Measurements from ENCODE around the gene SSC5D.
"Not testable (repeated sequence)": the region's sequence is repeated elsewhere in the genome, so short reads cannot be mapped to it uniquely, and the experiment has no call there.

SSC5D gene
- total RNA-seq, result 0 to 0.19 (median 0.04) reads per million in 3 experiments

DNA sequence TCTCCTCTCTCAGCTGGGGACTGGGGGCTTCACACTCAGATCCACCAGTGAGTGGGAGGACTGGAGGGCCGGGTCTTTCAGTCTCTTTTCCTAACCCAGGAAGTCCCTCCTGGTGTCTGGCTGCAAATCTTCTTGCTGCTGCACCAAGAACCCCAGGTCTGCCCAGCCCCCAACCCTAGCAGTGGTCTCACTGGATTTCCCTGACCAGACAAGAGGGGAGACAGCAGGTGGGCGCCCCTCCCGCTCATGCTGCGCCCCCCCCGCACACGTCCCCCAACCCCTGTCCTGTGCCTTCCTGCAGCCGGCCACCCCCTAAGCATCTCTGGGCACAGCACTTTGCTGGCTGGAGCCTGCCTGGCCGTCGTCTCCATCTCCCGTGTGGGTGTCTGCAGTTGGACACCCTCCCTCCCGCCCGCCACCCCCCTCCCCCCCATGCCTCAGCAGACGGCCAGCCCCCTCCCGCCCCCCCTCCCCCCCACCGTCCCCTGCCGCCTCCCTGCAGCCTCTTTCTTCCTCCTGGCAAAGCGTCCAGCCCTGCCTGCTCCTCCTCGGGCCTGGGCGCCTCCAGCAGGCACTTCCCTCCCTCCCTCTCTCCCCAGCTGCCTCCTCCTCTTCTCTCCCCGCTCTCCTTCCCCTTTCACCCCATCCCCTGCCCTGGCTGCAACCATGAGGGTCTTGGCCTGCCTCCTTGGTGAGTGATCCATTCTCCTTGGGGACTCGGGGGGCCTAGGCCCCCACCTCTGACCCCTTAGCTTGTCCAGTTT lies at the start of gene SSC5D:
TSS of gene SSC5D (plus strand) at position 513 of the 764 bp plus-strand sequence. CDS start at position 667, 154 bp downstream.
- no peak for DNase-seq

GRCh38 chr19:55439052-55439451 lies 49.2 kb upstream of the SSC5D start:
- DNase-seq, result no peak

- no peak for DNase-seq
Observed at GRCh38 chr19:55440411-55441105, 47.7 kb upstream of the SSC5D start.

- DNase-seq, result no peak
Observed at GRCh38 chr19:55441319-55441691, 46.9 kb upstream of the SSC5D start.

GRCh38 chr19:55441692-55442321 lies 46.4 kb upstream of the SSC5D start:
- no peak for DNase-seq

GRCh38 chr19:55442372-55442961 lies 45.8 kb upstream of the SSC5D start:
- no peak for DNase-seq

DNA sequence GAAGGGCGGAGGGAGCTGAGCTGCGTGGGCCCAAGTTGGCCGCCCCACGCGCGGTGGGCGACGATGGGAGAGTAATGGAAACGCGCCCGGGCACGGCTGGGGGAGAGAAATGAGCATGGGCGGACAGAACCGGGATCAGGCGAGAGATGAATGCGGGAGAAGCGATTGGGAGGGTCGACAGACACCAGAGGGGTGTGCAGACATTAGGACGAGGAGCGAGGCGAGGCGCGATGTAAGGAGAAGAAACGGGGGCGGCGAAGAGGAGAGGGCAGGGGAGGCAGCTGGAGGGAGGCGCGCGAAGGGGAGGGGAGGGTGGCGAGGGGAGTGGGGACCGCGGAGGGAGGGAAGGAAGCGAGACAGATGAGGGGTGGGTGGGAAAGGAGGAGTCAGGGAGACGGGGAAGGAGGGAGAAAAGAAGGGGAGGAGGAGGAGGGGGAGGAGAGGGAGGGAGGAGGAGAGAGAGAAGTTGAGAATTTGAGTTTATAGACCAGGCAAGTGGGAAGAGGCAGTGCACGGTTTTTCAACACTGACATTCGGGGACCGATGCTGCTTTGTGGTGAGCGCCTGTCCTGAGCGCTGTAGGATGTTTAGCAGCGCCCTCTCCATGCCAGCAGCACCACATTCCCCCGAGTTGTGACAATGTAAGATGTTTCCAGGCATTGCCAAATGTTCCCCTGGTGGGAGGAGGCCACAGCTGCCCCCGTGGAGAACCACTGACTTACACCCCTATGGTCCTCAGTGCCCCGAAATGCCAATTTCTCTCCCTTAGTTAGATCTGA lies 45.0 kb upstream of the SSC5D start, which contains the start of gene SHISA7:
TSS of gene SHISA7 (minus strand) at position 256 of the 779 bp plus-strand sequence. CDS start 437 bp downstream, outside the sequence.
- DNase-seq, result no peak

- DNase-seq, result no peak
Observed at GRCh38 chr19:55443824-55444480, 44.3 kb upstream of the SSC5D start.

DNA sequence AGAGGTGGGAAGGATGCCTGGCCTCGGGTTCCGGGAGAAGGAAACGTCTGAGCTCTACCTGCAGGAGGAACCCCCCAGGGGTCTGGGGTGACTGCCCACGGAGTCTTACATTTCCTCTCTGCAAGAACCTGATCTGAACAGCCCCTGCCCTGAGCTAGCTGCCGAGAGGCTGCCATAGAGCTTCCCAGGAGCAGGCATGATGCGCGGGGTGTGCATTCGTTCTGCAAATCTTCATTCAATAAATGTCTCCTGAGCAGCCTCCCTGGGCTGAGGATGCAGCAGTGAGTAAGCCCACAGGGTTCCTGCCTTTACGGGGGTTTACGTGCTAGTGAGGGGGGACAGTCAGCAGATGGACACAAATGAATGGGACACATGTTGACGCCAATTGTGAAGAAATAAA lies 43.6 kb upstream of the SSC5D start:
- DNase-seq, result no peak

- no peak for DNase-seq
Observed at GRCh38 chr19:55446060-55446459, 42.2 kb upstream of the SSC5D start.

DNA sequence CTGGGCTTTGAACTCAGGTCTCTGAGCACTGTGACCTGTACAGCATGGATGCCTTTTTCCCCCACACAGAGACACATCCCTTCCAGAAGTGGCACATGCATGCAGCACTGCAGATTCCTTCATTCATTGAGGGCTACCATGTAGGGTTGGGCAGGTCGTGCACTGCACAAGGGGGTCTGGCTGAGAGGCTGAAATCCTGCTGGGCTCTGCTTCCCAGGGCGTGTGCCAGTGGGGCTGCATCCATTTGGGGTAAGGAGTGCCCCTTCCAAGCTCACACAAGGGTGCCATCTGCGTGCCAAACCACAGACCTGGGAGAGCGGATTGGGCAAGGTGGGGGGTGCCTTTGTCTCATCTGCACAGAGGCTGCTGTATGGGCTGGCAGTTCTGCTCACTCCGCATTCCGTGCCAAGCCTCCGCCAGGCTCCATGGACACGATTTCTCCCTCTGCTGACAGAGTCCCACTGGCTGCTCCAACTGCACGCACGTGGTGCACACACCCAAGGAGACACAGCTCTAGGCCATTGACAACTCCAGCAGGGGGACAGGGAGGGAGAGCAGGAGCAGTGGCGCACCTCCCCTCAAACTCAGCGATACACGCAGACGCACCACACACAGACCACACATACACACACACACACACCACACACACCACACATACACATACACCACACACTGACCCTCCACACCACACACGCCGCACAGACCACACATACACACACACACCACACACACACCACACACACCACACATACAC lies 40.6 kb upstream of the SSC5D start:
- no peak for DNase-seq

GRCh38 chr19:55448175-55448490 lies 40.1 kb upstream of the SSC5D start:
- not testable (repeated sequence) for DNase-seq

DNA sequence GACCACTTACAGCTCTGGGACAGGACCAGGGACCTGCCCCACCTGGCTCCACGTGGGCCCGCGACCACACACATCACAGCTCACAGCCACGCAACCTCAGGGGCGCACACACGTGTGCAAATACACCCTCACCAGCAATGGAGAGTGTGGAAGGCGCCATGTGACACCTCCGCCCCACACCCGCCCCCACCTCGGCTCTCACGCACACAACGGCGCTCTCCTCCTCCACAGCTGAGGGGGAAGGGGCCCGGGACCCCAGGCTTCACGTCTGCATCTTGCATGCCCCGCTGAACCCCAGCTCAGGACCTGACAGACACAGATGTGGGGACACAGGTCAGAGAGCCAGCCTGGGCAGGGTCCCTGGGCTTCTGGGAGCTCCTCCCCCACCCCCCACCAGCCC lies 38.8 kb upstream of the SSC5D start:
- no peak for DNase-seq

DNA sequence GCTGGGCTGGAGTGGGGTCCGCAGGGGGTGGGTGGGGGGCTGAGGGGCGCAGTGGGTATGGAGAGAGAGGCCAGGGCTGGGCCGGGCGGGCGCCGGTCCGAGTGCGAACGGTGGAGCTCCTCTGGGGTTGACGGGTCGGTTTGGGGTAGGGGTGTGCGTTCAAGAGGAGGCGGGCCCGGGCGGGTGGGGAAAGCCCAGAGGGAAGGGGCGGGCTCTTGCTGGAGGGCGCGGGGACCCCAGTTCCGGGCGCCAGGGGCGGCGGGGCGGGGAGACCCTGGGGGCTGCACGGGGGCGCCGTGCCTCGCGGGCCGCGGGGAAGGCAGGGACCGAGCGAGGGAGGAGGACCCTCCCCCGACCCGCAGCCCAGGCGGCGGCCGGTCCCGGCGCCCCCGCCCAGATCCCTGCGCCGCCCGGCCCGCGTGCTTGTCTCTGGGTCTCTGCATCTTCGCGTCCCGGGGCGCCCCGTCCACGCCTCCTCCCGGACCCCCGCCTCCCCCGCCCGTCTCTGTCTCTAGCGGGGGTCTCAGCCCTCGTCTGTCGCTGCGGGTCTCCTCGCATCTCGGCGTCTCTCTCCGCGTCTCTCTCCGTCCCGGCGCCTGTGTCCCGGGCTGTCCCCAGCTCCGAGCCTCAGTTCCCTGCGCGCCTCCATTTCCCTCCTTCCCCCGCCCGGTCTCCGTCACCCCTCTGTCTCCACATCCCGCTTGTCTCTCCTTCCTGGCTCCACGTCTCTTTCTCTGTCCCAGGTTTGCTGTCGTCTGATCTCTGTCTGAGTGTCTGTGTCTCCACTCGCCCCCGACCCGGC lies 36.9 kb upstream of the SSC5D start:
- no peak for DNase-seq

DNA sequence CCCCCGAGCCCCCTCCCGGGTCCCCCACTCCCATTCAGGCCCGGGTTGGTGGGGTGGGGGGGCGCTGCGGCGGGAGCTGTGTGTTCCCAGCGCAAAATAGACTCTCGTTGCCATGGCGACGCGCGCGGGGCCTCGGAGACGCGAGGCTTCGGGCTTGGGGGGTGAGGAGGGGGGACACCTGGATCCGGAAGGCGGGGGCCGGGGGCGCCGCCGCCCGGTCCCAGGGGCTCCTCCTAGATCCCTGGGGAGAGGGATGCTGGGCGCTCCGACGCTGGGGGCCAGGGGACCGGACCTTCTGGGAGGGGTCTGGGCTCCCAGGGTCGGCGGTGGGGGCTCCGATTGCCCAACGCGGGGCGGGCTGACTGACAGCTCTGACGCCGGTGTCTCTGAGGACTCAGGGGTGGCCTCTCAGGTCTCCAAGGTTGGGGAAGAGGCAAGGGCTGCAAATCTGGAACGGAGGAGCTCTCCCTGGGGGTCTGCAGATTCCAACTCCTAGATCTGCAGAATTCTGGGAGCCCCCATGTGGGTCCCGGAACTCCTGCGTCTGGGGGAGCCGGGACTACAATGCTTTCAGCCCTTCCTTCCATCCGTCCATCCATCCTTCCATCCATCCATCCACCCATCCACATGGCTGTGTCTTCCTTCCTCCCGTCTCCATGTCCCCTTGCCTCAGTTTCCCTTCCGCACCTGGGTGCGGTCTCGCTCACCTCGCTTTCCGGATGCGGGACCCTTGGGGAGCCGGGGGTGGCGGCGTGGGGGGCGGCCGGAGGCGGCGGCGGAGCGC lies 36.1 kb upstream of the SSC5D start:
- DNase-seq, result no peak

DNA sequence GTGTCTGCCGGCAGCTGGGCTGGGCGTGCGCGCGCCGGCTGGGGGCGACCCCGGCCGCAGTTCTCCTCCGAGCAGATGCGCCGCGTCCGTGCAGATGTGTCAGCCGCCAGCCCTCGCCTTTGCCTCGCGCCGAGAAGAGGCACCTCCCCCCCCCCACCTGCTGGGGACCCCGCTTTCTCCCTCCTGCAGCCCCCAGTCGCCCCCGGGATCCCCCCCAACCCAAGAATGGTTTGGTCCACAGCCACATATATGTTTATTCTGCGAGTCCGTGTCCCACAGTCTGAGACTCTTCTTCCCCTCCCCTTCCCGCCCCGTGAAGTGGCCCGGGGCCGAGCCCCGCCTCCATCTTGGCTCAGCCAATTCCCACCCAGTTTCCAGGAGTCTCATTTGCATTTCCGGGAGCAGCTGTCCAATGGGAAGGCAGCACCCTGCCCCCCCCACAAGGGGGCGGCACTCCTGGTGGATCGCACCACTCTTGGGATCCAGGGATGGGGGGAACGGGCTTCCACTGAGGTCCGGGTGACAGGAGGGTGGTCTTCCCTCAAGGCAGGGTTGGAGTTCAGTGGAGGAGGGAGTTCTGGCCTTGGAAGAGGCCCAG lies 35.4 kb upstream of the SSC5D start:
- no peak for DNase-seq

DNA sequence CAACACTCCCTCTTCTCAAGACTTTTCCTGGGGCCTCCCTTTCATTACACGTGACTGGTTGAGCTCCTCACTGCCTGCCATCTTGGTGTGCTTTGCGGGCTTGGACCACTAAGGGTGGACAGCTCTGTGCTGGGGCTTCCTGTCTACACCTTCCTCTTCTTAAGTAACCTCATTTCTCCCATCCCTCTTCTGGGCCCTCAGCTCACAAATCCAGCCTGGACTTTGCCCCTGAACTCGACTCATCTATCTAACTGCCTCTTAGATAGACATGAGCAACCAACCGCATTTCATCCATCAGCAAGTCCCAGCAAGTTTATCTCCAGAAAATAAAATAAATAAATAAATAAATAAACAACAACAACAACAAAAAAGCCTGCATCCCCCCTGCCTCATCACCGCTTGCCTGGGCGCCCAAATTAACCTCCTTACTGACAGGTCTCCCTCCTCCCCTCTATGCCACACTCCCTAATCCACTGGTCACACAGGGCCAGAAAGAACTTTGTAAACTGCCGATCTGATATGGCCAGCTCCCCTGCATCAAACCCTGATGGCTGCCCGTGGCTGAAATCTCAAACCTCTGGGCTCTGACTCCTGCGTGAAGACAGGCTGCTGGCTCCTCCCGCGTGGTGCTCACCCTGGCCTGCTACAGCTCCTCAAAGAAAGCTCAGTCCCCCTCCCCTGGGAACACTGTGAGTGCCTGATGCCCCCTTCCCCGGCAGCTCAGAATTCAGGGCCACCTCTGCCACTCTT lies 34.5 kb upstream of the SSC5D start:
- no peak for DNase-seq

DNA sequence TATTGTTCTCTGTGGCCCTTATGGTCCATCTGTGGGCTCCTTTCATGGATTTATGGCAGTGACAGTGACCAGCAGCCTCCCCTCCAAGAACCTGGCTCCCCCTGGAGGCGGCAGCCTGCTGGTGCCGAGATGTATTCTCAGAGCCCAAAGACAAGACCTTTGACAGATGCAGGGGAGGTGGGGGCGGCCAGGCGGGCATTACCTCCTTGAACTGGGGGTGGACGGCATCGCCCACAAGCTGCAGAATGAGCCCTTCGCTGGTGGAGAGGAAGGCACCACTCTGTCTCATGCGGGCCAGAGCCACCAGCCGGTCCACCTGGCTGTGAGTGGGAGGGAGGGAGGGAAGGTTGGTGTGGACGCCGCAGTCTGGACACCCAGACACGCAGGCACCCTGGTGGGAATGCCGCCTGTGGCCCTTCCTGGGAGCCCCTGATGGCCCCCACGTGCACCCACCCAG lies 33.4 kb upstream of the SSC5D start:
- DNase-seq, result no peak
